Measurements from ENCODE around the gene HEMK1. TPM values are rescaled to one million over a fixed set of nuclear protein-coding genes. Genes with fewer than 3 reads are reported as not detected.

HEMK1 gene
- polyA plus RNA-seq, 2 of the 4 experiments (the other 2 are of a cell fraction): 4.3 to 4.7 TPM

DNA sequence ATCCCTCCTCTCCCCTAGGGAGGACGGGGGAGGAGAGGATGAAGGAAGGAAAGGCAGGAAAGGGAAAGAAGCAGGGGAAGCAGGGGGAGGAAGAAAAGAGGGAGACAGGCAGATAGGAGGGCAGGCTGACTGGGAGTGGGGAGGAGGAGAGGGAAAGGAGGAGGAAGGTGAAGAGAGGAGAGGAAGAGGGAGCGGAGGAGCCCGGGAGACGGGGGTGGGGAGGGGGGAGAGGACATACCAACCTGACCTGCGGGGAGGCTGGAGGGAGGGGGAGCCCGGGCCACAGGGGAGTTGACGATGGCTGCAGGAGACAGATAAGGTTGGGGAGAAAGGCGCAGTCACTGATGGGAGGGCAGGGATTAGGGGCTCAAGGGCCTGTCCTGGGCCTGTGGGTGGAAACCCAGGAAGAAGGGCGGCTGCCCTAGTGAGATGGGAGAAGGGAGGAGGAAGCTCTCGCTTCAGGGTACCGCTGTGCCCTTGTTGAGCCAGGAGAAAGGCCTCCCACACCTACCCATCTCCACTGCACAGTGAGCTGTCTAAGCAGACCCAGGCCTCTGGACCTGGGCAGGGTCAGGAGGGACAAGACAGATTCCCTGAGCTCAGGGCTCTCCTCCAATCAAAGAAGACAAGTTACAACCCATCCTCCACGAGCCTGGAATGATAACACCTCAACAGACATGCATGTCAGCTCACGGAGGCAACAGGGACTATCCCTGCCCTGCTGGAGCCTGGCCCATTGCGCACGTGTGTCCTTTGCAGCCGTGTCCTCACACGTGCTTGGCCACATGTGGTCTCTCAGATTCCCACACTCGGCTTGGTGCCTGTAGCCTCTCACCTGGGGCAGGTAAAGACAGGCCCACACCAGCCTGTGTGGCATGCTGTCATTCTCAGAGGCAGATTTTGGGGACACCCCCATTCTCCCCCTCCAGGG lies 29.7 kb upstream of the HEMK1 start:
- ATAC-seq (no peak), FAIRE-seq (no peak)

More for the DNA sequence above, 29.7 kb upstream of the HEMK1 start:
- ChIA-PET CTCF (interaction anchor here (0.8 to 6.3 kb wide), 5 partner anchors 10 to 192 kb away, joined by 3 to 60 read pairs (median 4); no protein-coding TSS in a partner anchor), POLR2A (interaction anchor here (0.6 kb wide), 1 partner anchor 193 kb away, joined by 3 read pairs; no protein-coding TSS in a partner anchor)
- WGBS (ENCODE audit: missing lambda C conversion rate): 67% methylated on average over 10 of the region's 18 CpGs
- TF ChIP-seq RAD21 (conservative IDR thresholded peaks at IDR 0.05 in 1 of 2, IDR thresholded peaks at IDR 0.05 in 1 of 2) (no peak), NR3C1 (IDR thresholded peaks at IDR 0.05) (no peak), HES2 (IDR thresholded peaks at IDR 0.05) (no peak), HDAC2 (IDR thresholded peaks at IDR 0.05) (no peak), MYC (IDR thresholded peaks at IDR 0.05; ENCODE audit: borderline replicate concordance, low read length) (no peak), RARB (CRISPR knock-in tag; IDR thresholded peaks at IDR 0.05) (no peak), KDM5A (IDR thresholded peaks at IDR 0.05) (no peak), CBX2 (IDR thresholded peaks at IDR 0.05; ENCODE audit: borderline replicate concordance, low read depth) (no peak), USF2 (IDR thresholded peaks at IDR 0.05) (no peak), FOSL2 (IDR thresholded peaks at IDR 0.05) (no peak), FOSL2 (CRISPR knock-in tag; IDR thresholded peaks at IDR 0.05) (no peak), MAZ (IDR thresholded peaks at IDR 0.05; ENCODE audit: borderline replicate concordance, low read depth, low read length) (no peak), POLR2AphosphoS2 (conservative IDR thresholded peaks at IDR 0.05; ENCODE audit: low read length) (no peak), BCL3 (IDR thresholded peaks at IDR 0.05) (no peak)
- TF ChIP-seq, protein P1, sequence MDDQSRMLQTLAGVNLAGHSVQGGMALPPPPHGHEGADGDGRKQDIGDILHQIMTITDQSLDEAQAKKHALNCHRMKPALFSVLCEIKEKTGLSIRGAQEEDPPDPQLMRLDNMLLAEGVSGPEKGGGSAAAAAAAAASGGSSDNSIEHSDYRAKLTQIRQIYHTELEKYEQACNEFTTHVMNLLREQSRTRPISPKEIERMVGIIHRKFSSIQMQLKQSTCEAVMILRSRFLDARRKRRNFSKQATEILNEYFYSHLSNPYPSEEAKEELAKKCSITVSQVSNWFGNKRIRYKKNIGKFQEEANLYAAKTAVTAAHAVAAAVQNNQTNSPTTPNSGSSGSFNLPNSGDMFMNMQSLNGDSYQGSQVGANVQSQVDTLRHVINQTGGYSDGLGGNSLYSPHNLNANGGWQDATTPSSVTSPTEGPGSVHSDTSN (IDR thresholded peaks at IDR 0.05): no peak
- TF ChIP-seq, protein P2, sequence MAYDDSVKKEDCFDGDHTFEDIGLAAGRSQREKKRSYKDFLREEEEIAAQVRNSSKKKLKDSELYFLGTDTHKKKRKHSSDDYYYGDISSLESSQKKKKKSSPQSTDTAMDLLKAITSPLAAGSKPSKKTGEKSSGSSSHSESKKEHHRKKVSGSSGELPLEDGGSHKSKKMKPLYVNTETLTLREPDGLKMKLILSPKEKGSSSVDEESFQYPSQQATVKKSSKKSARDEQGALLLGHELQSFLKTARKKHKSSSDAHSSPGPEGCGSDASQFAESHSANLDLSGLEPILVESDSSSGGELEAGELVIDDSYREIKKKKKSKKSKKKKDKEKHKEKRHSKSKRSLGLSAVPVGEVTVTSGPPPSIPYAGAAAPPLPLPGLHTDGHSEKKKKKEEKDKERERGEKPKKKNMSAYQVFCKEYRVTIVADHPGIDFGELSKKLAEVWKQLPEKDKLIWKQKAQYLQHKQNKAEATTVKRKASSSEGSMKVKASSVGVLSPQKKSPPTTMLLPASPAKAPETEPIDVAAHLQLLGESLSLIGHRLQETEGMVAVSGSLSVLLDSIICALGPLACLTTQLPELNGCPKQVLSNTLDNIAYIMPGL (CRISPR knock-in tag; IDR thresholded peaks at IDR 0.05; ENCODE audit: borderline replicate concordance): no peak
- TF ChIP-seq, protein P3, sequence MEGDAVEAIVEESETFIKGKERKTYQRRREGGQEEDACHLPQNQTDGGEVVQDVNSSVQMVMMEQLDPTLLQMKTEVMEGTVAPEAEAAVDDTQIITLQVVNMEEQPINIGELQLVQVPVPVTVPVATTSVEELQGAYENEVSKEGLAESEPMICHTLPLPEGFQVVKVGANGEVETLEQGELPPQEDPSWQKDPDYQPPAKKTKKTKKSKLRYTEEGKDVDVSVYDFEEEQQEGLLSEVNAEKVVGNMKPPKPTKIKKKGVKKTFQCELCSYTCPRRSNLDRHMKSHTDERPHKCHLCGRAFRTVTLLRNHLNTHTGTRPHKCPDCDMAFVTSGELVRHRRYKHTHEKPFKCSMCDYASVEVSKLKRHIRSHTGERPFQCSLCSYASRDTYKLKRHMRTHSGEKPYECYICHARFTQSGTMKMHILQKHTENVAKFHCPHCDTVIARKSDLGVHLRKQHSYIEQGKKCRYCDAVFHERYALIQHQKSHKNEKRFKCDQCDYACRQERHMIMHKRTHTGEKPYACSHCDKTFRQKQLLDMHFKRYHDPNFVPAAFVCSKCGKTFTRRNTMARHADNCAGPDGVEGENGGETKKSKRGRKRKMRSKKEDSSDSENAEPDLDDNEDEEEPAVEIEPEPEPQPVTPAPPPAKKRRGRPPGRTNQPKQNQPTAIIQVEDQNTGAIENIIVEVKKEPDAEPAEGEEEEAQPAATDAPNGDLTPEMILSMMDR (IDR thresholded peaks at IDR 0.05): no peak
- no peak overlapping the region for H3K4me3 ChIP-seq
- H3K4me2 ChIP-seq: no peak overlapping the region
- H3K4me1 ChIP-seq: no peaks in the 10 kb centered on the region
- no peak overlapping the region for H3K27ac ChIP-seq
- no peak for DNase-seq (ENCODE audit: low read depth in 1 of 2, low spot score in 1 of 2)
- no peaks in the 10 kb centered on the region for H3K9me3 ChIP-seq
